HepG2 (cell line): ENCODE results near the gene DDRGK1. TPM values are rescaled to one million over a fixed set of nuclear protein-coding genes. Genes with fewer than 3 reads are reported as not detected.
A peak's percentile ranks its signal among the peaks of the same experiment; 100 is the strongest.

Experiments
- ELK4 ChIP-seq: sonication (generic); formaldehyde crosslinking; IDR thresholded peaks from 2 replicates; pipeline ENCODE4 v1.9.0; 2021; ENCODE audit warnings: missing genetic modification reagents, borderline replicate concordance
- KLF9 ChIP-seq: IDR thresholded peaks from 2 replicates; pipeline ENCODE4 v1.6.1; 2016; ENCODE audit warnings: low read depth
- MAZ ChIP-seq, 2 experiments: sonication (generic) in 1 of 2; formaldehyde crosslinking in 1 of 2; IDR thresholded peaks; 2 replicates each; pipeline versions ENCODE4 v1.5.0 to v1.6.1; 2012 to 2020; ENCODE audit warnings: low read depth in 2 of 2, mild to moderate bottlenecking in 2 of 2, borderline replicate concordance in 1 of 2, improper control_type of control experiment in 1 of 2, low read length in 1 of 2, missing genetic modification reagents in 1 of 2, moderate library complexity in 1 of 2
- NBN ChIP-seq: fragments of 450-650 bp; conservative IDR thresholded peaks from 2 replicates; pipeline ENCODE4 v1.6.1; 2017
- NR1H2 ChIP-seq: sonication (generic); formaldehyde crosslinking; IDR thresholded peaks from 2 replicates; pipeline ENCODE4 v1.8.1; 2022; ENCODE audit warnings: low read depth, missing genetic modification reagents, borderline replicate concordance
- PAWR ChIP-seq: sonication (generic); formaldehyde crosslinking; IDR thresholded peaks from 2 replicates; pipeline ENCODE4 v1.4.0; 2020; ENCODE audit warnings: missing genetic modification reagents, mild to moderate bottlenecking, borderline replicate concordance
- POGK ChIP-seq: sonication (generic); formaldehyde crosslinking; conservative IDR thresholded peaks from 2 replicates; pipeline ENCODE4 v1.8.0; 2022; ENCODE audit warnings: mild to moderate bottlenecking, moderate library complexity, missing genetic modification reagents
- REXO4 ChIP-seq: sonication (generic); formaldehyde crosslinking; IDR thresholded peaks from 2 replicates; pipeline ENCODE4 v1.8.0; 2022; ENCODE audit warnings: missing genetic modification reagents, mild to moderate bottlenecking, borderline replicate concordance
- SETDB1 ChIP-seq: sonication (generic); formaldehyde crosslinking; IDR thresholded peaks from 2 replicates; pipeline ENCODE4 v1.5.1; 2020; ENCODE audit warnings: missing genetic modification reagents, mild to moderate bottlenecking, borderline replicate concordance
- SMYD3 ChIP-seq: sonication (generic); formaldehyde crosslinking; IDR thresholded peaks from 2 replicates; pipeline ENCODE4 v1.8.1; 2023; ENCODE audit warnings: mild to moderate bottlenecking, missing genetic modification reagents
- TARDBP ChIP-seq: sonication (generic); formaldehyde crosslinking; IDR thresholded peaks from 2 replicates; pipeline ENCODE4 v1.8.0; 2022; ENCODE audit warnings: mild to moderate bottlenecking, missing genetic modification reagents
- THRA ChIP-seq: sonication (generic); formaldehyde crosslinking; IDR thresholded peaks from 2 replicates; pipeline ENCODE4 v1.4.0; 2020; ENCODE audit warnings: missing genetic modification reagents, borderline replicate concordance
- ZBTB4 ChIP-seq: sonication (generic); formaldehyde crosslinking; IDR thresholded peaks from 2 replicates; pipeline ENCODE4 v1.4.0; 2020; ENCODE audit warnings: missing genetic modification reagents, mild to moderate bottlenecking, borderline replicate concordance
- ZBTB7A ChIP-seq: sonication (generic); formaldehyde crosslinking; IDR thresholded peaks from 2 replicates; pipeline ENCODE4 v1.8.0; 2022; ENCODE audit warnings: mild to moderate bottlenecking, missing genetic modification reagents
- ZNF160 ChIP-seq: sonication (generic); formaldehyde crosslinking; IDR thresholded peaks from 2 replicates; pipeline ENCODE4 v1.8.0; 2022; ENCODE audit warnings: mild to moderate bottlenecking, inconsistent platforms, missing genetic modification reagents
- ZNF615 ChIP-seq: sonication (generic); formaldehyde crosslinking; IDR thresholded peaks from 2 replicates; pipeline ENCODE4 v1.5.0; 2020; ENCODE audit warnings: mild to moderate bottlenecking, missing genetic modification reagents, borderline replicate concordance
- ZNF704 ChIP-seq: sonication (generic); formaldehyde crosslinking; IDR thresholded peaks from 2 replicates; pipeline ENCODE4 v1.8.1; 2023; ENCODE audit warnings: mild to moderate bottlenecking, inconsistent platforms, moderate library complexity, missing genetic modification reagents, borderline replicate concordance
- ZZZ3 ChIP-seq: sonication (generic); formaldehyde crosslinking; IDR thresholded peaks from 2 replicates; pipeline ENCODE4 v1.4.0; 2020; ENCODE audit warnings: missing genetic modification reagents, mild to moderate bottlenecking, borderline replicate concordance
- polyA plus RNA-seq, 8 experiments: library from polyadenylated mRNA; depleted of rRNA in 3 of 8; stranded (reverse) in 7 of 8; unstranded in 1 of 8; fragments of >200 nt; fragmentation: Illumina TruSeq in 4 of 8; extraction: Trizol in 4 of 8; gene quantifications; 2 replicates each; pipeline versions ENCODE4 v1.2.1 to v1.2.3, GENCODE V29; 2011 to 2016; ENCODE audit warnings: low read depth in 4 of 8, missing spikeins in 1 of 8, mixed read lengths in 1 of 8; ENCODE audit not compliant: insufficient read depth in 1 of 8
- total RNA-seq, 5 experiments: library from RNA; depleted of rRNA; stranded (reverse); fragments of >200 nt; fragmentation: Illumina TruSeq; extraction: Trizol; gene quantifications; 2 replicates each; pipeline ENCODE4 v1.2.3, GENCODE V29; 2016; ENCODE audit warnings: low read depth in 1 of 5

The DDRGK1 gene
- total and polyA plus RNA-seq, 2 of the 13 experiments (the other 11 are each of a cell fraction or from before 2014, with no cell fraction given): 96.7 to 149 TPM

GRCh38 chr20:3173610-3174441, 30.7 kb downstream of the DDRGK1 start (continued):
- no peak for TF ChIP-seq PAWR (CRISPR knock-in tag)
- TF ChIP-seq THRA (CRISPR knock-in tag): peak; percentile 60
- TF ChIP-seq NR1H2 (CRISPR knock-in tag): peak; percentile 87; the same call in 1 of the 2 replicates
- no peak for TF ChIP-seq REXO4 (CRISPR knock-in tag)
- TF ChIP-seq POGK: peak; percentile 95; the same call in 1 of the 2 replicates
- TF ChIP-seq SETDB1 (CRISPR knock-in tag): no peak
- peak; percentile 88; the same call in 1 of the 2 replicates for TF ChIP-seq SMYD3 (CRISPR knock-in tag)
- peak; percentile 92 for TF ChIP-seq ZBTB4 (CRISPR knock-in tag)
- TF ChIP-seq ELK4 (CRISPR knock-in tag): peak; percentile 14; the same call in 1 of the 2 replicates
- TF ChIP-seq TARDBP: peak; percentile 38
- TF ChIP-seq NBN: no peak
- peak; percentile 88 for TF ChIP-seq MAZ (IDR thresholded peaks at IDR 0.05; ENCODE audit: borderline replicate concordance, low read depth, low read length)
- TF ChIP-seq MAZ (CRISPR knock-in tag; IDR thresholded peaks at IDR 0.05; ENCODE audit: low read depth): peak; percentile 93
- TF ChIP-seq ZZZ3: peak; percentile 74; the same call in 1 of the 2 replicates
- TF ChIP-seq ZBTB7A (CRISPR knock-in tag): peak; percentile 99
- peak; percentile 19; the same call in 1 of the 2 replicates for TF ChIP-seq ZNF160
- peak; percentile 60; the same call in 1 of the 2 replicates for TF ChIP-seq KLF9 (CRISPR knock-in tag)
- TF ChIP-seq ZNF704: peak; percentile 98
- TF ChIP-seq ZNF615 (CRISPR knock-in tag): 0 out of 2 replicates have a peak, but pooled peaks have one; percentile 81
